NCI-H1105 (cell line): Measurements from ENCODE around the gene ZDHHC14.

Source experiments
- DNase-seq: peaks from one replicate; lab custom pipeline; 2025; lab: John Stamatoyannopoulos, UW

Gene ZDHHC14

DNA sequence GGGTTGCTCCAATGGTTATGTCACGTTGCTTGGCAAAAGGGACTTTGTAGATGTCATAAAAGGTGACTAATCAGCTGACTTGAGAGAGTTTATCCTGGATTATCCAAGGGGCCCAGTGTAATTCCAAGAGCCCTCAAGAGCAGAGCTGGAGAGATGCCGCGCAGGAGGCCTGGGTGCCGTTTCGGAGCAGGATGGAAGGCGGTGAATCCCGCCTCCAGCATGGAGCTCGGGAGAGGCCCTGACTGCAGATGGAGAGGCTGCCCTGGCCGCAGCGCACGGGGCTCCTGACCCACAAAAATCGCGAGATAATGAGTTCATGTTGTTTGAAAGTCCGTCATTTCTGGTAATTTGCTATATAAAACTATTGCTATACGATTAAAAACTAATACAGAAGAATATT is 219.8 kb downstream of the ZDHHC14 start:
- DNase-seq: no peak

DNA sequence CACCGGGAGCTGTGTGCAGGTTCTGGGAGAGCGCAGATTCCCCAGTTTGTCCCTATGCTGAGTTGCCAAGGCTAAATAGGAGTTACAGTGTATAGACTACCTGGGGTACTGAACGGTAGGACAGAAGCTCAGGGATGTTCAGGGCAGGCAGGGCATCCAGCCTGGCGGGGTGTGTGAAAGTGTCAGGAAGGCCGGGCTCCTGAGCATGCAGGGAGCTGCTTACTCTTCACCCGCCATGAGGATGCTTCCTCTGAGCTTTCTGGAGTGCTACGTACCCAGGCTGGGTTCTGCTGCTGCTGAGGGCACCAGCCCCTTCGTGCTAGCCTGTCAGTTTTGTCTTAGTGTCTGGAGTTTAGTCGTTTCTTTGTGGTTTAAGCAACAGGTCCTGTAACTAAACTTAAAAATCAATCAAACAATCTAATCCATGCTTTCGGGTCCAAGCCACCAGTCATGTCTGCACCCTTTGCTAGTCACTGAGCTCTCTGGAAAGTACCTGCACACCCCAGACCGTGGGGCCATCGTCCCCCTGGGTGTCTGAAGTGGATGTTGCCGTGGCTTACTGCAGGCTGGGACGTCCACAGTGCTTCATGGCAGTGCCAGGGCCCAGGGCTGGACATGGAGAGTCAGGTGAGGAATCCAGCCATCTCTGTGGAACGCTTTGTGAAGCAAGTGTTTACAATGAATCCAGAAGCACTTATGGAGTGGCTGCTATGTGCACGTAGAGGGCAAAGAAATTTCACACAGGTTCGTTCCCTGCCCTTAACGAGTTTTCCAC is 221.7 kb downstream of the ZDHHC14 start:
- DNase-seq: no peak

DNA sequence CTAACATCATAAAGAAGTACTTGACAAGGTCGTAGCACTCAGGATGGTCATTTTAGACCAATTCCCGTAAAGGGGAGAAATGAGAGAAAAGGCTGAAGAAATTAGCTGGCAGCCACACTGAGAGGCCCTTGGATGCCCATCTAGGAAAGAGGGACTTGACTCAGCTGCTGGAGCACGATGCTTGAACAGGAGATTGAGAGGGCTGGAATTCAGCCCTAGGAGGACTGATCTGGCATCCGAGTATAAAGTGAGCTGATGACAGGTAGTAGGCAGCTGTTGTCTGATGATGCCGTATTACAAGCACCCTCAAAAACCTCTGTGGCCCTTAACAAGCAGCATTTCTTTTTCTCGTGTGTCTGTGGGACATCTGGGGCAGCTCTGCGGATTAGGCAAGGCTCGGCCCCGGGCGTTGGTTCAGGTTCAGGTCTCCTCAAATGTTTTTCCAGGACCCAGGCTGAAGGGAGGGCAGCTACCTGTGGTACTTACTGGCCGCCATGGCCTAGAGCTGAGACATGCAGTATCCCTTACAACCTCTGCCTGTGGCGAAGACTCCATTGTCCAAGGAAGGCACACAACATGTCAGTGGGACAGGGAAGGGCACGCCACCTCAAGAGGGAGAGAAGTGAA is 222.4 kb downstream of the ZDHHC14 start:
- DNase-seq: no peak

DNA sequence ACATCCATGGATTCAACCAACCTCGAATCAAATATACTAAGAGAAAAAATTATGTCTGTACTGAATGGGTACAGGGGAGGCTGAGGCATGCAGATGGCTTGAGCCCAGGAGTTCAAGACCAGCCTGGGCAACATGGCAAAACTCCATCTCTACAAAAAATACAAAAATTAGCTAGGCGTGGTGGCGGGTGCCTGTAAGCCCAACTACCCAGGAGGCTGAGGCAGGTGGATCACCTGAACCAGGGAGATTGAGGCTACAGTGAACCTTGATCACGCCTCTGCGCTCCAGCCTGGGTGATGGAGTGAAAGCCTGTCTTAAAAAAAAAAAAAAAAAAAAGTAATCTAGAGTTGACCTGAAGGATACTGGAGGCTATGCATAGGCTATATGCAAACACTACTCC is 223.0 kb downstream of the ZDHHC14 start:
- no peak for DNase-seq

DNA sequence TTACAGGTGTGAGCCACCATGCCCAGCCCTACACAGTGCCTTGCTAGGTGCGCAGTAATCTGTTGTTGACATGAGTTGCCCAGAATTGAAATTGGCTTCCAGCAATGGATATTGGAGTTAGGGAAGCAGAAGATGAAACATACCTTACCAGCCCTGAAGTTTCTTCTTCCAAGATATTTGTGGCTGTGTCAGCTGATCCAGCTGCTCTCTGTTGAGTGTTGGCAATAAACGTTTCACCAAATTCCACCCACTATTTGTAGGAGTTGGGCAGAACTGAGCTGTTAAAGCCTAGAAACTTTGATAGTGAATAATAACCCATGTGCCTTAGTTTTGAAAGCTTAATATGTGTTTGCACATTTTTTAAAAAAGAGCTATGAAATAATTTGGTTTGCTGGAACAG is 223.8 kb downstream of the ZDHHC14 start:
- no peak for DNase-seq

DNA sequence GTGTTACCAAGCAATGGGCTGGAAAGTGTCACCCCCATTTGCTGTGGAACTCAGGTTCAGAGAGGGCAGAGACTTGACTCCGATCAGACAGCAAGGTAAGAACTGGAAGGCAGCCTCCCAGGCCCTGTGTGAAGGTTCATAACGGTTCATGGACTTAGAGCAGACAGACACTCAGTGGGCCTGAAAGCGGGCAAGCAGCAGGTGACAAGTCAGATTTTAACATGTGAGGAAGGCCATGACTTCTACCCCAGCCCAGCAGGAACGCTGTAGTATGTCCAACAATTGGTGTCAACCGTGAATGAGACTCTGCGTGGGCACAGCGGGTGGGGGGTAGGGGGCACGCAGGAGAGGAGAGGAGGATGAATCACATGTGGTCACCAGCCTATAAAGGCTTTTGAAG is 224.5 kb downstream of the ZDHHC14 start:
- DNase-seq: no peak

DNA sequence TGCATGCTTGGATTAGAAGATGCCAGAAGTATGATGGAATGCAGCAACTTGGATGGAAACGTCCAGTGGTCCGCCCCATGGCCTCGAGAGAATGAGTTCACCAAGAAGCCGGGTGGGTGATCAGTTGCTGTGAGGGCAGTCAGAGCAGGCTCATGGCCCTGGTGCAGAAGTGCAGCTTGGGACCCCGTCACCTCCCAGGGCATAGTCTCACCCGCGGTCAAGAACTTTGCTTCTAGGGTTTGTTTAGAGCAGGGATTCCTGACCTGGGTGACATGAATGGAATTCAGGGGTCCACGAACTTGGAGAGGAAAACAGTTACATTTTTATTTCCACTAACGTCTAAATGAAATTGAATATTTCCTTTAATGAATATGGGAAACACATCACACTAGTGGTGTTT is 225.5 kb downstream of the ZDHHC14 start:
- no peak for DNase-seq

DNA sequence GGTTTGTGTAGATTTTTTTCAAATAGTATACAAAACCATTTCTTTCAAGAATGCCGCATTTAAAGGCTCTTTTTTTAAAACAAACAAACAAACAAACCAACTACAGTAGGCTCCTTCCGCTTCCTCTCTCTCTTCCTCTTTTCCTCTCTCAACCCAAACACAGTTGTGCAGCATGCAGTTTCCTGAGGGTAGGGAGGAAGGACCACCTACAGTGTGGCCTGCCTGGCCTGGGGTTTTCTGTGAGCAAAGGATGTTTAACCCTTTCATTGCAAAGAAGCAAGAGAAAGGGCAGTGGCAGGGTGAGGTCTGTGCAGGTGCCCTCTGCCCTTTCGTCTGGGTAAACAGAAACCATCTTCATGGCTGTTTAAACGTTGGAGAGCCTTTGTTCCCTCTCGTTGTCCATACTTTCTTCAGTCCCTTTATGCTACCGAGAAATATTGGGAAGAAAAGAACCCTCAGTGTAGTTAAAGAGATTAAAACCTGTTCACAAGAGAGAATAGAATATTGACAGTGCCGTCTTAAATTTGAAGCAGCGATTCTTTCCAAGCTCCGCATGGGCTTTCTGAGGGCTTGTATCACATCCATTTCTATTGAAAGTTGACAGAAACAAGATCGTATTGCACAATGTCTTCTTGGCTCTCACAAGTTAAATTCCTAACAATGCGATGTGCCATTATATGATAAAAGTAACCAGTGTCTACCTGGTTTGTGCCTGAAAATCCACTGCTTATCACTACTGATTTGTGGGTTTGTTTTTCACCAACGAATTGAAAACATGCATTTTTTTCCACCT is 226.5 kb downstream of the ZDHHC14 start:
- no peak for DNase-seq

DNA sequence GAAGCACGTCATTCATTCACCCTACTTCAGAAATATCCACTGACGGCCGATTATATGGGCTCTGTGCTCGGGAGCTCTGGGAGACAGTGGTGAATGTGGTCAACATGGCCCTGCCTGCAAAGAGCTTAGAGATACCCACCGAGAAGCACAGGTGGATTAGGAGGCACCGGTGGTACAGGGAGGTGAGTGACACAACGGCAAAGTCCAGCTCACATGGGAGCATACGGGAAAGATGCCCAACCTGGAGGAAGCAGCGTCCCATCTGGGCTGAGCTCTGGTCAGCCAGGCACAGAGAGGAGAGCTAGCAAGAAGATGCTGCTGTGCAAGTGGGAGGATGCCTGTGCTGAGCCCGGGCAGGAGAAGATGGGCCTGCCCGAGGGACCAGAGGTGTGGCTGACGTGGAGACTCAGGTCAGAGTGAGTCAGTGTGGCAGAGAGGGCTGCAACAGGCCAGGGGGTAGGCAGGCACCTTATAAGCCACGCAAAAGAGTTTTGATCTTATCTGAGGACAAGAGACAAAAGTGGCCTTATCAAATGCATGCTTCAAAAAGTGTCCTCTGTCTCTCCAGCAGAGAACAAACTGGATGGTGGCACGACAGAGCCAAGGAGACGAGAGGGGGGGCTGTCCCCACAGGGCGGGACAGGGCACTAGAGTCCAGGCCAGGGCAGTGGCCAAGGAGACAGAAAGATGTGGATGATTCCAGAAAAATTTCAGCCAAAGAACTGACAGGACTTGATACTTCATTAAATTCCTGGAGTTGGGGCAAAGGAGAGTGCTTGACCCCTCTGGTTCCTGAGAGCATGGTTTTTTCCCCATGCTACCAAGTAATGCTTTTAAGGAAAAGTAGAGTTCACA is 227.5 kb downstream of the ZDHHC14 start:
- DNase-seq: no peak

DNA sequence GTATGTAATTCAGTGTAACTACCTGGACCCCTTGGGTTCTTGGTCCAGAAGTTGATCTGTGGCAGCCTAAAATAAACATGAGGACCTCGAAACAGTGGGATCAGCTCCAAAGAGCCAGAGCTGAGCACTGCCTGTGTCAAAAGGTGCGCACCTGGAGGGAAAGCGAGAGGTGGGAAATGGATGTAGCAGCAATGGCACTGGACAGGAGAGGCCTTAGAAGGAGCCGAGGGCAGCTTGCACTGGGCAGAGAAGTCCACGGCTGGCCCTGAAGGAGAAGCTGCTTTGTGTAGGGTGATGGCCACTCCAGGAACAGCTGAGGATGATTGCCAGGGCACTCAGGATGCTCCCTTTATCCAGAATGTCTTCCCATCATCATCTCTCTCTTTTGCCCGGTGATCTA is 228.1 kb downstream of the ZDHHC14 start:
- DNase-seq: no peak

DNA sequence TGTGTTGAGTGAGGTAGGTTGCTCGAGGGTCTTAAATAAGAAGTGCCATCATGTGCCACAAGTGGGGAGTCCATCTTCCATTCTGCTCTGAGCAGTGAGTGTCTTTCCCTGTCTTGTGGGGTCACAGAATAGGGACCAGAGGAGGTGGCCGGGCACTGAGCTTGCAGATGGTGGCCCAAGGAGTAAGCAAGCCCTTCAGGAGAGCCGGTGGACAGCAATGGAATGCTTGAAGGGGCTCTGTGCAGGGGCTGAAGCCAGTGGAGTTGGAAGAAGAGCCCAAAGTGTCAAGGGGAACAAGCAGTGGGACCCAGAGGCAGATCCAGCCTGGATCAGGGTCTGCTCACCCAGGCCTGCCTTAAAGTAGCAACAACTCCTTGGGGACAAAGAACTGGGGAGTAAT is 228.6 kb downstream of the ZDHHC14 start:
- DNase-seq: no peak

DNA sequence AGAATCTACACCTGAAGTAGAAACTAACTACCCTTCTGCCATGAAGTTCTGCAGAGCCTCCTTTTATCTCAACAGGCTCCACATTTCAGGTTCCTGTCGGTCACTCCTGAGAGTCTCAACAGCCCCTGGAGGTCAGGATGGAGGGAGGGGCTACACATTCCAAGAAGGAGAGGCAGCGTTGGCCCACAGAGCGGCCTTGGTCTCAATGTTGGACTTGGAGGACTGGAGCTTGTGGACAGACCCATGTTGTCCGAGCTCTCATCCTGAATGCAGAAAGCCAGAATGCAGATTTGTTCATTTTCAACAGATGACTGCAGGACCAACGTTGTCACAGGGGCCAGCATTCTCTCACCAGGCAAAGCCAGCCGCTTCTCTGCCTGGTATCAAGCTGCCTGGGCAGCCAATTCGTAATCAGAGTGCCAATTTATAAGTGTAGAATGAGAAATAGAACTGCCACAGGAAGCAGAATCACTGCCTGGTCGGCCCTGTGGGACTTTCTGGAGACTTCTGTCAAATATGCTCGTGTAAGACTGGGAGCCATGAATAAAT is 229.5 kb downstream of the ZDHHC14 start:
- DNase-seq: no peak

DNA sequence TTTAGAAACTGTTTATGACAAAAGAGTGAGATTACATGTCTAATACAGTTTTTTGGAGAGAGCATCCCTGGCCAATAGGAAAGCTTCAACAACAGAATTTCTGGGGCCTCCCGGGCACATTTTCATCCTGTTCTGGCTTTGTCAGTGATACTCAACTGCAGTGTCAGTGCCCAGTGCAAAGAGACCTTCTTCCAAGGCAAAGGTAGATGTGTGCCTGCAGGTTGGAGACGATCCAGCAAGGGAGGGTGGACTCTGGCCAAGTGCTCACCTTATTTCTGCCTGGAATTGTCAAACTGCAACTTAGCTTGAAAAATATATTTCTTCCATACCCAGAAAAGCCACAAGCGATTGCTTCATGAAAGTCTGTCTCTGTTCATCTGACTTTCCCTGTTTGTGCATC is 230.4 kb downstream of the ZDHHC14 start:
- DNase-seq: no peak

DNA sequence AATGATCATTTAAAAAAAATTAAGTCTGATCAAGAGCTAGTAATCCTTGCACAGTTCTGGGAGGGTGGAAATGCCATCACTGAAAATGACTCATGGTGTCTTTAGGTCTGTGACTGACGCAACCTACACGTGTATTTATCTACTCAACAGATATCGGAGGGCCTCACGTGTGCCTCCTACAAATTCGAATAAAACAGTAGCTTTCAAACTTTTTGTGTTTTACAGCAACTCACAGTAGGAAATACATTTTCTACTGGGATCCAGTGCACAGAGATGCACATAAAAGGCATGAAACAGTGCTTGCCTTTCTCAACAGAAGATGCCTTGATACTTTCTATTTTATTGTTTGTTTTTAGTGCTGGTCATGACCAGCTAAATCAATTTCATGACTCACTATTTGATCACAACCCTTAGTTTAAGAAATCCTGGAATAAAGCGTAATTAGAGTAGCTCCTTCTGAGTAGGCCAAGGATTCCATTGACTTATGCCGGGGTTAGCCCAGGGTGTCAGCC is 232.1 kb downstream of the ZDHHC14 start:
- no peak for DNase-seq

DNA sequence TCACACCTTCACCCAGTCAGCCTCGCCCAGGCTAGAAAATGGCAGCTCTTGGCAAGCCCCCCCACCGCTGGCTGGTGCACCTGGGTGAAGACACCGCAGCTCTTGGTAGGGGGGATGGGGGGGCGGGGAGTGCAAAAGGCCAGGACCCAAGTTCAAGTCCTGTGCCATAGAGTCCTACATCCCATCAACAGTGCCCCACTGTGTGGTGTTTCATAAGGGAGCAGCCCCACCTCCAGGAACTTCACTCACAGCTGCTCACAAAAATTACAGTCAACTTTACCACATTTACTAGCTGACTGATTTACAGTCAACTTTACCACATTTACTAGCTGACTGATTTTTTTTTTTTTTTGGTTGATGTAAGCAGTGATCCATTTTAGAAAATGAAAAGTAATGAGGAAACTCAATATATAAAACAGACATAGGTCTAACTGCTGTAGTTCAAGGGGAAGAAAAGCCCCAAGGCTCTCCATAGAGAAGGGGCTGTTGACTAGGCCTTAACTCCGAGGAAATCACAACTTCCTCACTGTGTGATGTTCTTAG is 233.1 kb downstream of the ZDHHC14 start:
- DNase-seq: no peak

DNA sequence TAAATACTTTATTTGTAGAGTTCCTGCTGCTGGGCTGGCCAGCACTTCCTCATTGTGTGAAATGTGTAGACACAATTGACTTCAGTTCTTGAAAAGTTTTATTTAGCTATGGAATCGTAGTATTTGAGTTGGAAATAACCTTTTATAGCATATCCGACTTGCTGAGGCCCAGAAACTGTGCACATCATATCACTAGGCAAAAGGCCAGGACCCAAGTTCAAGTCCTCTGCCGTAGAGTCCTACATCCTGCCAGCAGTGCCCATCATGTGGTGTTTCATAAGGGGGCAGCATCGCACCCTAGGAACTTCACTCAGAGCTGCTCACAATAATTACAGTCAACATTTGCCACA is 234.4 kb downstream of the ZDHHC14 start:
- DNase-seq: no peak

DNA sequence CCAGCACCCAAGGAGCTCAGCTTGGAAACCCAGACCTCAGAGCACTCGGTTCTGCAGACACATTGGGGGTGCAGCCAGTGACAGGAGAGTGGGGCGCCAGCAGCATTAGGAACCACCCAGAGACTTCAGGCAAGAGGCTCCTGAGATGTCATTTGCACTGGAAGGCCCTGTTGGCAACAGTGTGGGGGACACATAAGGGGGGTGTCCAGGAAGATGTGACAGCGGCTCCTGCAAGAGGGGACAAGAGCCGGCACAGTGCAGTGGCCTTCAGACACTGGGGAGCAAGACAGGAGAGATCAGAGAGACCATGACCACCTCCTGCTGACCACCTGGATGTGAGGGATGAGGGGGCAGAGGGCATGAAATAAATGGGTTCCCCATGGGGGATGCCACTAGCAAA is 235.0 kb downstream of the ZDHHC14 start:
- DNase-seq: no peak

DNA sequence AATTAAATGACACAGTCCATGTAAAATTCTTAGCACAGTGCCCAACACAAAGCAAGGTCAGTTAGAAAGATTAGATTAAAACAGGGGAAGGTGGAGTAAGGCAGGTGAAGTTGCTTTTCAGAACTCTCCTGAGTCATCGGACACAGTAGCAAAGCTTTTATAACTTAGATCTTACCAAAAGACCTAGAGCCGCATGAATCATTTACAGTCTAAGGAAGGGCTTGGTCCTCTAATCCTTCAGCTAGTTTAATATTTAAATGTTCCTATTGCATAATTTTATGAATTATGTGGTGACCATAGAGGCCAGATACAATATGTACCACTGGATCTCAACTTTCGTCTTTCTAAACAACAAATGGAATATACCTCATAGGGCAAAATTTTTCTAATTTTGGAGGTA is 240.0 kb downstream of the ZDHHC14 start:
- DNase-seq: no peak

DNA sequence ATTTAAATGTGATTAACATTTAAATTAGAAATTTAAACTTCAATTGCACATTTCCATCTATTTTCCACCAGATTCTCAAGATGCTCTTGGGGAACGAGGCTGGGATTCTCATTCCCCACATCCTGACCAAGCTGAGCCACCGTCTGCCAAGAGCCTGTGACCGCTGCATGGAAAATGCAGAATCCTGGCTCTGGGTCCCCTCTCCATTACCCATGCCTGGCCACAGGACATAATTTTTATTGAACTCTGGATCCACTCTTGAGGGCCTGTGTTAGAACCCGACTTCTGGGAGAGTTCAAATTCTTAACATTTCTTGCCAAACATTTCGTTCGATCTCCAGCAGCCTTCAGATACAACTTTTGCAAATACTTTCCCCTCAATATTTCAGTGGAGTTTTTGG is 240.4 kb downstream of the ZDHHC14 start:
- DNase-seq: no peak

DNA sequence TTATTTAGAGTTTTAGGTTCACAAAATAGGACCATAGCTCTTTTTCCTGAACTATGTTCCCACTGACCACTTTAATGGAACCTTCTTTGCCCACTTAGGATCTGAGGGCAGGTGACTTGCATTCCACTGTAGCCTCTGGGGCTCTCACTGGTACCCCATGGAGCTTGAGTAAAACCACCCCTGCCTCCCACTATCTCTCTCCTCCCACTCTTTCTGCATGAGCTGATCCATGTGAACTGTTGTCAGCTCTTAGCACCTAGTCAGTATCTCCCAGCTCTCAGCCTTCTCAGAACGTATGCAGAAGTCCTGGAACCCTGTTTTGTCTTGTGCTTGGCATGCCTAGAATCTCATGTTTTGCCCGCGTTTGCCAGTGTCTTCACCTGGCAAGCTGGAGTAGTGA is 241.4 kb downstream of the ZDHHC14 start:
- no peak for DNase-seq

DNA sequence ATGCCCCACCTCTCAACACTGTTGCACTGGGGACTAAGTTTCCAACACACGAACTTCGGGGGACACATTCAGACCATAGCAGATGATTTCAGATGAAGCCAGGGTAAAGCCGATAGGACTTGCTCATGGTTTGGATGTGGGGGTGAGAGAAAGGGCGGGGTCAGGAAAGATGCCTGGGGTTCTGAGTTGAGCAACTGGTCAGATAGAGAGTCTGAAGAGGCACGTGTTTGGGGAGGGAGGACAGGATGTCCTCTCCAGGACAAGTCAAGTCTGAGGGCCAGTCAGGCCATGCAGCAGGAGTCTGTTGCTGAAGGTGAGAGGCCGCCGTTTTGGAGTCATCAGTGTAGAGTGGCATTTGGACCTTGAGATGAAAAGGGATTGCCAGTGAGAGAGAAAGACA is 244.1 kb downstream of the ZDHHC14 start:
- DNase-seq: no peak

DNA sequence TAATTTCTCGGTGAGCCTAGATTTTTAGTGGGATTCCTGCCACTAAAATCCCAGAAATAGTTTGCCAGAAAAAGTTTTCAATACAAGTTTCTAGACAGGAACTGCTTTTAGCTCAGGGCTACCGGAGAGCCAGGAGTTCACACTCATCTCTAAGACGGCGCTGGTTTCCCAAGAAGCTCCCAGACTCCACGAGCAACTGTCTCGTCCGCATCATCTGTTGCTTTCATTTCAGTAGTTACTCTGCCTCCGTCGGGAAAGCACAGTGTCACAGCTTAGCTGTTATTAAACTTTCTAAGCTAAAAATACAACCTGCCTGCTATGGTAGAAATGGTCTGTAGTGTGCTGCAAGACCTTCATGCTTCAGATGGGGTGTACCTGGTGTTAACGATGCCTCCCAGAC is 244.8 kb downstream of the ZDHHC14 start:
- no peak for DNase-seq
